Astrocyte (in vitro differentiated cells and primary cell): ENCODE measurements around the gene CCNK. TPM values are rescaled to one million over a fixed set of nuclear protein-coding genes. Genes with fewer than 3 reads are reported as not detected.

Source experiments
- DNase-seq: peaks from one replicate; pipeline ENCODE4 v3.0.0-alpha.2; 2010; ENCODE audit warnings: low read depth
- FAIRE-seq: peaks from 2 replicates; lab custom pipeline; 2011; peaks lifted over from hg19 to GRCh38; lab: Jason Lieb, UNC
- H2AFZ ChIP-seq: 2 replicates; pipeline ENCODE4 v1.6.0; 2012; ENCODE audit warnings: low read depth, low read length, inconsistent platforms
- H3K27ac ChIP-seq: 2 replicates; pipeline ENCODE4 v1.5.1; 2011; ENCODE audit warnings: low read depth, low read length, inconsistent platforms
- H3K27me3 ChIP-seq: 2 replicates; pipeline ENCODE4 v1.6.0; 2011; ENCODE audit warnings: low read length, inconsistent platforms; ENCODE audit not compliant: insufficient read depth
- H3K36me3 ChIP-seq: 2 replicates; pipeline ENCODE4 v1.5.1; 2011; ENCODE audit warnings: low read length, inconsistent platforms; ENCODE audit not compliant: insufficient read depth
- H3K4me1 ChIP-seq: 2 replicates; pipeline ENCODE4 v1.5.1; 2011; ENCODE audit warnings: low read length, inconsistent platforms; ENCODE audit not compliant: insufficient read depth
- H3K4me2 ChIP-seq: 2 replicates; pipeline ENCODE4 v1.6.0; 2012; ENCODE audit warnings: low read length, inconsistent platforms
- H3K4me3 ChIP-seq: 2 replicates; pipeline ENCODE4 v1.5.1; 2011; ENCODE audit warnings: low read depth, mild to moderate bottlenecking, low read length, inconsistent platforms; ENCODE audit not compliant: insufficient read depth
- H3K79me2 ChIP-seq: 2 replicates; pipeline ENCODE4 v1.6.0; 2012; ENCODE audit warnings: mild to moderate bottlenecking, low read length, inconsistent platforms; ENCODE audit not compliant: insufficient read depth
- H3K9ac ChIP-seq: 2 replicates; pipeline ENCODE4 v1.6.0; 2012; ENCODE audit warnings: mild to moderate bottlenecking, low read length, inconsistent platforms
- H3K9me3 ChIP-seq: 2 replicates; pipeline ENCODE4 v1.5.1; 2012; ENCODE audit warnings: low read depth, mild to moderate bottlenecking, low read length, inconsistent platforms; ENCODE audit not compliant: insufficient read depth
- H4K20me1 ChIP-seq: 2 replicates; pipeline ENCODE4 v1.6.0; 2012; ENCODE audit warnings: low read length, inconsistent platforms; ENCODE audit not compliant: insufficient read depth
- H3K27ac Mint-ChIP-seq: one replicate; pipeline ENCODE4 v1.8.0; 2021; ENCODE audit warnings: mild to moderate bottlenecking, mixed read lengths; ENCODE audit not compliant: unreplicated experiment
- H3K27me3 Mint-ChIP-seq: one replicate; pipeline ENCODE4 v1.8.0; 2021; ENCODE audit warnings: low read depth, mixed read lengths; ENCODE audit not compliant: unreplicated experiment
- H3K36me3 Mint-ChIP-seq: one replicate; pipeline ENCODE4 v1.8.0; 2021; ENCODE audit warnings: low read depth, mixed read lengths; ENCODE audit not compliant: unreplicated experiment
- H3K4me1 Mint-ChIP-seq: one replicate; pipeline ENCODE4 v1.8.0; 2021; ENCODE audit warnings: low read depth, mixed read lengths; ENCODE audit not compliant: unreplicated experiment
- H3K4me3 Mint-ChIP-seq: one replicate; pipeline ENCODE4 v1.8.0; 2021; ENCODE audit warnings: mild to moderate bottlenecking, moderate library complexity, mixed read lengths; ENCODE audit not compliant: unreplicated experiment
- H3K9me3 Mint-ChIP-seq: one replicate; pipeline ENCODE4 v1.8.0; 2021; ENCODE audit warnings: mild to moderate bottlenecking, mixed read lengths; ENCODE audit not compliant: unreplicated experiment
- EZH2 ChIP-seq: IDR thresholded peaks from 2 replicates; pipeline ENCODE4 v1.6.1; 2012; ENCODE audit warnings: mild to moderate bottlenecking, low read length, inconsistent platforms; ENCODE audit not compliant: insufficient read depth
- total RNA-seq: library from RNA; stranded (reverse); gene quantifications from 2 replicates; pipeline ENCODE4 v1.2.1, GENCODE V29; 2021
- TF ChIP-seq, protein P1 (sequence below): IDR thresholded peaks from 2 replicates; pipeline ENCODE4 v1.5.1; 2011; ENCODE audit warnings: low read depth, mild to moderate bottlenecking, inconsistent platforms, low read length, moderate library complexity; ENCODE audit not compliant: insufficient read depth

The CCNK gene
- total RNA-seq, 1 donor from 2014 or later, result 121 TPM

DNA sequence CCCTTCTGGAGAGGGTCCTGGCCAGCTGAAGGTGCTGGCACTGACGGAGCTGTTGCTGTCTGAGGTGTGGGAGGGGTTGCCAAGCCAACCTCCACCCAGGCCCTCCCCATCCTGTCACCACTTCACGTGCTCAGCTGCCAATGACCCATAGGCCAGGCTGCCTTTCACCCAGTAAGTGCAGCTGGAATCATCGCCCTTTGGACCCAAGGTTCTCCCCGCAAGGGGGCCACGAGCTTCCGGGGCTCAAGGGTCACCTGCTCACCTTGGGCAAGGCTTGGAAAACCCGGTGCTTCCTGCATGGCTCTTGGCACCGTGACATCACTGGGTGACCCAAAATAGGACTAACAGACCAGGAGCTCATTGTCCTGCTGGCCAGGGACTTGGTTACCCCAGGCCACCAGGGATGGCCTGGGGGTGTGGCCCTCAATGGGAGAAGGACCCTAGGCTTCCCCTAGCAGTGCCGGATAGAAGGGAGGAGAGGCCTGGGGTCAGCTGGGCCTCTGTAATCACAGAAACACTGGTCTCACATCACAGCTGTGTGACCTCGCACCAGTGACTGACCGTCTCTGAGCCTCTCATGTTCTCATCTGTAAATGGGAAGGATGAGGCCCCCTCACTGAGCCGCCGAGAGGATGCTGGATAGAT lies 71.5 kb downstream of the CCNK start:
- Mint-ChIP-seq H3K9me3 (no peaks in the 10 kb centered on the region), H3K4me1 (no peaks in the 10 kb centered on the region), H3K27me3 (peaks cover 43% of the 10 kb centered on the region), H3K27ac (no peak overlapping the region), H3K4me3 (no peak overlapping the region), H3K36me3 (peaks cover 3% of the 10 kb centered on the region)
- no peaks in the 10 kb centered on the region for H3K27me3 ChIP-seq
- no peak overlapping the region for H3K9ac ChIP-seq
- TF ChIP-seq EZH2, result no peak
- TF ChIP-seq, protein P1, sequence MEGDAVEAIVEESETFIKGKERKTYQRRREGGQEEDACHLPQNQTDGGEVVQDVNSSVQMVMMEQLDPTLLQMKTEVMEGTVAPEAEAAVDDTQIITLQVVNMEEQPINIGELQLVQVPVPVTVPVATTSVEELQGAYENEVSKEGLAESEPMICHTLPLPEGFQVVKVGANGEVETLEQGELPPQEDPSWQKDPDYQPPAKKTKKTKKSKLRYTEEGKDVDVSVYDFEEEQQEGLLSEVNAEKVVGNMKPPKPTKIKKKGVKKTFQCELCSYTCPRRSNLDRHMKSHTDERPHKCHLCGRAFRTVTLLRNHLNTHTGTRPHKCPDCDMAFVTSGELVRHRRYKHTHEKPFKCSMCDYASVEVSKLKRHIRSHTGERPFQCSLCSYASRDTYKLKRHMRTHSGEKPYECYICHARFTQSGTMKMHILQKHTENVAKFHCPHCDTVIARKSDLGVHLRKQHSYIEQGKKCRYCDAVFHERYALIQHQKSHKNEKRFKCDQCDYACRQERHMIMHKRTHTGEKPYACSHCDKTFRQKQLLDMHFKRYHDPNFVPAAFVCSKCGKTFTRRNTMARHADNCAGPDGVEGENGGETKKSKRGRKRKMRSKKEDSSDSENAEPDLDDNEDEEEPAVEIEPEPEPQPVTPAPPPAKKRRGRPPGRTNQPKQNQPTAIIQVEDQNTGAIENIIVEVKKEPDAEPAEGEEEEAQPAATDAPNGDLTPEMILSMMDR, result no peak
- peaks cover 85% of the 10 kb centered on the region for H4K20me1 ChIP-seq
- H3K4me1 ChIP-seq, result no peaks in the 10 kb centered on the region
- H3K36me3 ChIP-seq, result no peaks in the 10 kb centered on the region
- H3K9me3 ChIP-seq, result no peaks in the 10 kb centered on the region
- H3K4me2 ChIP-seq, result no peak overlapping the region
- DNase-seq, result no peak
- no peak overlapping the region for H3K4me3 ChIP-seq
- no peak for FAIRE-seq
- peaks cover 71% of the 10 kb centered on the region for H3K79me2 ChIP-seq
- no peak overlapping the region for H3K27ac ChIP-seq
- H2AFZ ChIP-seq, result no peak overlapping the region

DNA sequence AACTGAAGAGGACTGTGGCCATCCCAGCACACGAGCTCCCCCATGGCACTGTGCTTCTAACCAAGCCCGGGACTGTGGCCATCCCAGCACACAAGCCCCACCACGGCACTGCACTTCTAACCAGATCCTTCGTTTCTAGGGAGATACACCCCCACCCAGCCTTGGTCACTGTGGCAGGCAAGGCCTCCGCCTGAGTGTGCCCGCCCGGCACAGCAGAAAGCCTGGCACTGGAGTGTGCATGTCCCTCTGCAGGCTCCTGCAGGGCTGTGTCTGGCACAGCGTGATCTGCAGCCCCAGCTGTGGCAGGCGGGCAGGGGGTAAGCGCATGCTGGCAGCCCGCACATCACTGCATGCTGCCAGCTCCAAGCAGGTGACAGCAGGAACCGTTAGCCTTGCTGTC lies 73.0 kb downstream of the CCNK start:
- peaks cover 6% of the 10 kb centered on the region for H3K36me3 Mint-ChIP-seq

More for the DNA sequence above, 73.0 kb downstream of the CCNK start:
- Histone ChIP-seq H3K4me1 (no peaks in the 10 kb centered on the region), H2AFZ (no peak overlapping the region), H3K36me3 (no peaks in the 10 kb centered on the region), H3K9me3 (no peaks in the 10 kb centered on the region), H3K9ac (no peak overlapping the region), H3K27ac (no peak overlapping the region), H3K4me2 (no peak overlapping the region), H3K79me2 (peaks cover 66% of the 10 kb centered on the region), H3K4me3 (no peak overlapping the region), H4K20me1 (peaks cover 79% of the 10 kb centered on the region), H3K27me3 (no peaks in the 10 kb centered on the region)
- TF ChIP-seq EZH2, result no peak
- TF ChIP-seq, protein P1, result no peak
- Mint-ChIP-seq H3K27ac (no peak overlapping the region), H3K9me3 (no peaks in the 10 kb centered on the region), H3K4me1 (peaks cover 1% of the 10 kb centered on the region), H3K27me3 (peaks cover 33% of the 10 kb centered on the region), H3K4me3 (no peak overlapping the region)
- DNase-seq (no peak), FAIRE-seq (no peak)
